HepG2 (cell line): ENCODE measurements around the gene FGF21. TPM values are rescaled to one million over a fixed set of nuclear protein-coding genes. Genes with fewer than 3 reads are reported as not detected.
"Not testable (repeated sequence)": the region's sequence is repeated elsewhere in the genome, so short reads cannot be mapped to it uniquely, and the experiment has no call there.

ENCODE experiments used
- ATAC-seq: fragments of 200-7000 bp; cut with Tn5 transposase; 3 replicates; pipeline ENCODE4 v1.9.1; 2020; ENCODE audit warnings: mild to moderate bottlenecking, moderate library complexity
- BruUV-seq: library from RNA; stranded (reverse); fragments of 400-500 nt; replicated peaks from 2 replicates; lab custom pipeline; 2021; lab: Mats Ljungman, UMichigan
- CTCF ChIA-PET: fragments of 300-600 bp; formaldehyde crosslinking; extraction: SDS; loops from one replicate; lab custom pipeline; 2021; ENCODE audit warnings: low total read pairs, inconsistent platforms, low intra/inter-chr PET ratio; lab: Yijun Ruan, JAX
- POLR2A ChIA-PET: fragments of 350-600 bp; sonication (Branson Sonifier 250); formaldehyde crosslinking; loops from one replicate; lab custom pipeline; 2020; ENCODE audit warnings: antibody characterized with exemption, inconsistent platforms; lab: Yijun Ruan, JAX
- DNase-seq: peaks from one replicate; pipeline ENCODE4 v3.0.0-alpha.2; 2015; ENCODE audit warnings: low spot score
- FAIRE-seq: peaks from 3 replicates; lab custom pipeline; 2011; peaks lifted over from hg19 to GRCh38; lab: Jason Lieb, UNC
- H2AFZ ChIP-seq: one replicate; pipeline ENCODE4 v1.6.1; 2011; ENCODE audit warnings: low read length, inconsistent platforms
- H3K27ac ChIP-seq: fragments of 300-600 bp; 3 replicates; pipeline ENCODE4 v1.8.0; 2011; ENCODE audit warnings: mixed run types, mild to moderate bottlenecking, mixed read lengths, low read length, inconsistent platforms; ENCODE audit not compliant: insufficient read depth; ENCODE audit errors: extremely low read length
- H3K27me3 ChIP-seq, 2 experiments: fragments of 200-600 bp in 1 of 2; 2 replicates in 1 of 2; 3 replicates in 1 of 2; pipeline versions ENCODE4 v1.6.0 to v1.8.0; 2011; ENCODE audit warnings: low read length in 2 of 2, mild to moderate bottlenecking in 2 of 2, moderate library complexity in 2 of 2, inconsistent platforms in 1 of 2; ENCODE audit not compliant: insufficient read depth in 2 of 2, control insufficient read depth in 1 of 2
- H3K36me3 ChIP-seq, 2 experiments: fragments of 200-600 bp in 1 of 2; replicated peaks in 1 of 2; 2 replicates in 1 of 2; 3 replicates in 1 of 2; pipeline versions ENCODE4 v1.5.1 to v1.8.0; 2011; ENCODE audit warnings: low read length in 2 of 2, inconsistent platforms in 1 of 2; ENCODE audit not compliant: insufficient read depth in 2 of 2, control insufficient read depth in 1 of 2
- H3K4me1 ChIP-seq: 2 replicates; pipeline ENCODE4 v1.5.1; 2012; ENCODE audit warnings: low read length, inconsistent platforms; ENCODE audit not compliant: insufficient read depth
- H3K4me2 ChIP-seq: 2 replicates; pipeline ENCODE4 v1.6.0; 2011; ENCODE audit warnings: low read depth, low read length, inconsistent platforms
- H3K4me3 ChIP-seq, 3 experiments: fragments of 200-600 bp in 1 of 3; sonication (generic), shearing (Covaris generic) in 1 of 3; replicated peaks in 1 of 3; 2 replicates each; pipeline ENCODE4 v1.5.1; 2011 to 2016; ENCODE audit warnings: low read length in 3 of 3, inconsistent platforms in 2 of 3, low read depth in 2 of 3, mild to moderate bottlenecking in 2 of 3, control low read depth in 1 of 3, mixed read lengths in 1 of 3; ENCODE audit not compliant: insufficient read depth in 1 of 3
- H3K79me2 ChIP-seq: one replicate; pipeline ENCODE4 v1.6.1; 2011; ENCODE audit warnings: low read length, inconsistent platforms; ENCODE audit not compliant: insufficient read depth
- H3K9ac ChIP-seq: 2 replicates; pipeline ENCODE4 v1.6.0; 2011; ENCODE audit warnings: mild to moderate bottlenecking, low read depth, low read length, inconsistent platforms; ENCODE audit not compliant: insufficient read depth
- H3K9me3 ChIP-seq: 2 replicates; pipeline ENCODE4 v1.5.1; 2012; ENCODE audit warnings: mild to moderate bottlenecking, low read length
- H4K20me1 ChIP-seq: 2 replicates; pipeline ENCODE4 v1.6.0; 2011; ENCODE audit warnings: inconsistent platforms, mild to moderate bottlenecking, low read length, moderate library complexity; ENCODE audit not compliant: insufficient read depth
- IKZF1 ChIP-seq: fragments of 450-650 bp; IDR thresholded peaks from 2 replicates; pipeline ENCODE4 v1.7.1; 2016
- KDM2A ChIP-seq: sonication (generic); formaldehyde crosslinking; IDR thresholded peaks from 2 replicates; pipeline ENCODE4 v1.4.0; 2020; ENCODE audit warnings: low read depth, missing genetic modification reagents, borderline replicate concordance
- MAFF ChIP-seq: IDR thresholded peaks from 2 replicates; pipeline ENCODE4 v1.6.1; 2011; ENCODE audit warnings: low read depth, low read length, improper control_type of control experiment
- MYNN ChIP-seq: sonication (generic); formaldehyde crosslinking; IDR thresholded peaks from 2 replicates; pipeline ENCODE4 v1.4.0; 2020; ENCODE audit warnings: mild to moderate bottlenecking, low read depth, missing genetic modification reagents
- PHF5A ChIP-seq: IDR thresholded peaks from one replicate; pipeline ENCODE4 v1.6.1; 2018; ENCODE audit warnings: low read depth, missing genetic modification reagents; ENCODE audit not compliant: unreplicated experiment
- SMAD1 ChIP-seq: sonication (generic); formaldehyde crosslinking; IDR thresholded peaks from 2 replicates; pipeline ENCODE4 v1.4.0; 2020; ENCODE audit warnings: missing genetic modification reagents, low read depth, mild to moderate bottlenecking, borderline replicate concordance
- SNAPC2 ChIP-seq: sonication (generic); formaldehyde crosslinking; IDR thresholded peaks from 2 replicates; pipeline ENCODE4 v1.8.1; 2022; ENCODE audit warnings: mild to moderate bottlenecking, missing genetic modification reagents
- ZNF577 ChIP-seq: sonication (generic); formaldehyde crosslinking; IDR thresholded peaks from 2 replicates; pipeline ENCODE4 v1.4.0; 2020; ENCODE audit warnings: mild to moderate bottlenecking, low read depth, missing genetic modification reagents, borderline replicate concordance
- ZSCAN25 ChIP-seq: sonication (generic); formaldehyde crosslinking; IDR thresholded peaks from 2 replicates; pipeline ENCODE4 v1.8.0; 2022; ENCODE audit warnings: mild to moderate bottlenecking, missing genetic modification reagents
- WGBS: methylation state at CpG from one replicate; pipeline ENCODE4 v1.1.6; 2017; ENCODE audit warnings: low lambda C conversion rate; 5-methylcytosine and 5-hydroxymethylcytosine counted together
- in situ Hi-C: cut with HindIII; loops from 2 replicates; pipeline ENCODE4 v1.10.0; 2017; ENCODE audit warnings: low pct_unique_long_range_greater_than_20kb; ENCODE audit not compliant: extremely low pct_ligation_motif_present
- intact Hi-C: fragments of 100-400 bp; cut with micrococcal nuclease; formaldehyde crosslinking; loops from one replicate; pipeline ENCODE4 v1.10.0; 2022; ENCODE audit not compliant: unreplicated experiment
- polyA plus RNA-seq, 8 experiments: library from polyadenylated mRNA; depleted of rRNA in 3 of 8; stranded (reverse) in 7 of 8; unstranded in 1 of 8; fragments of >200 nt; fragmentation: Illumina TruSeq in 4 of 8; extraction: Trizol in 4 of 8; gene quantifications; 2 replicates each; pipeline versions ENCODE4 v1.2.1 to v1.2.3, GENCODE V29; 2011 to 2016; ENCODE audit warnings: low read depth in 4 of 8, missing spikeins in 1 of 8, mixed read lengths in 1 of 8; ENCODE audit not compliant: insufficient read depth in 1 of 8
- total RNA-seq, 5 experiments: library from RNA; depleted of rRNA; stranded (reverse); fragments of >200 nt; fragmentation: Illumina TruSeq; extraction: Trizol; gene quantifications; 2 replicates each; pipeline ENCODE4 v1.2.3, GENCODE V29; 2016; ENCODE audit warnings: low read depth in 1 of 5

Gene FGF21
- total and polyA plus RNA-seq, 2 of the 13 experiments (the other 11 are each of a cell fraction or from before 2014, with no cell fraction given), result 0.17 TPM; not detected in 1

GRCh38 chr19:48716562-48717291 is 38.6 kb upstream of the FGF21 start (continued):
- TF ChIP-seq MYNN (CRISPR knock-in tag) (no peak), SNAPC2 (CRISPR knock-in tag) (no peak), KDM2A (CRISPR knock-in tag) (no peak), ZNF577 (no peak)

GRCh38 chr19:48718106-48718505 is 37.2 kb upstream of the FGF21 start:
- FAIRE-seq, H2AFZ ChIP-seq, H4K20me1 ChIP-seq, H3K27me3 ChIP-seq, ATAC-seq, H3K79me2 ChIP-seq, in situ Hi-C loops, H3K36me3 ChIP-seq, intact Hi-C loops, CTCF ChIA-PET, DNase-seq, H3K9me3 ChIP-seq: not testable (repeated sequence)
- Histone ChIP-seq H3K4me2 (peak overlapping the region; percentile 99), H3K4me3 (peak overlapping the region in 1 of 3 experiments; percentile 85; a peak in 2 of 6 replicates), H3K4me1 (peaks cover 56% of the 10 kb centered on the region), H3K9ac (peak overlapping the region; percentile 81; the same call in 1 of the 2 replicates), H3K27ac (peak overlapping the region; percentile 74)
- 84% methylated on average over 13 of the region's 13 CpGs for WGBS
- POLR2A ChIA-PET, result interaction anchor here (0.7 to 6.3 kb wide), 2 partner anchors 20 to 215 kb away, joined by 3 to 40 read pairs; no protein-coding TSS in a partner anchor
- BruUV-seq, result TSS peak; percentile 50

GRCh38 chr19:48718711-48719231 is 36.6 kb upstream of the FGF21 start:
- Histone ChIP-seq H3K36me3 (no peaks in the 10 kb centered on the region), H3K4me2 (peak overlapping the region; percentile 99), H3K27me3 (no peaks in the 10 kb centered on the region; a peak in 1 of 5 replicates), H3K79me2 (peaks cover 3% of the 10 kb centered on the region), H4K20me1 (no peaks in the 10 kb centered on the region), H3K4me3 (peak overlapping the region; percentile 68 to 85 (median 76)), H3K9ac (peak overlapping the region; percentile 81), H3K9me3 (no peaks in the 10 kb centered on the region), H2AFZ (no peak overlapping the region), H3K27ac (peak overlapping the region; percentile 74), H3K4me1 (peaks cover 51% of the 10 kb centered on the region)
- POLR2A ChIA-PET, result interaction anchor here (0.7 to 6.3 kb wide), 3 partner anchors 9 to 214 kb away, joined by 3 to 40 read pairs (median 3); no protein-coding TSS in a partner anchor
- DNase-seq (peak; percentile 90), ATAC-seq (peak; percentile 0; the same call in 1 of the 3 replicates), FAIRE-seq (peak; percentile 57)
- 0% methylated on average over 10 of the region's 15 CpGs for WGBS
- BruUV-seq, result no TSS peak
- CTCF ChIA-PET, result no interaction called here
- in situ Hi-C loops (no loop called here), intact Hi-C loops (no loop called here)
- TF ChIP-seq SMAD1 (CRISPR knock-in tag) (0 out of 2 replicates have a peak, but pooled peaks have one; percentile 9), ZSCAN25 (CRISPR knock-in tag) (peak; percentile 64; the same call in 1 of the 2 replicates), PHF5A (CRISPR knock-in tag) (no peak), MAFF (no peak), IKZF1 (no peak)
